ENCODE results near the gene GRIP2.
"Not testable (repeated sequence)": the region's sequence is repeated elsewhere in the genome, so short reads cannot be mapped to it uniquely, and the experiment has no call there.

Gene GRIP2

DNA sequence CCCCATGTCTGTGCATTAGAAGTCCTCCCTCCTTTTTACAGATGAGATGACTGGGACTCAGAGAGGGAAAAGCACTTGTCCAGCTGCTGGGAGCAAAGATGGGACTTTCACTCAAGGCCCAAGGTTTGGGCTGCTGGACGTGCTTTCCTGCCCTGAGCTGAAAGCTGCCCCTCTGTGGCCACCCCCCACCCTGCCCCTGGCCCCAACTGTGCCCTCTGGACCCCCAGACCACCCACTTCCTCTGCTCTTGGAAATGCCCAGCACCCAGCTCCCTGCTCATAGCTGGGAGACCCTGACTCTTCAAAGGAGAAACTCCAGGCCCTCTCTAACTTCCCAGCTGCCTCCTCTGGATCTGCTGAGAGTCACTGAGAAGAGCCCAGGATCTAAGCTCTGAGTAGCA is 20.7 kb downstream of the GRIP2 start:
- DNase-seq, result no peak

DNA sequence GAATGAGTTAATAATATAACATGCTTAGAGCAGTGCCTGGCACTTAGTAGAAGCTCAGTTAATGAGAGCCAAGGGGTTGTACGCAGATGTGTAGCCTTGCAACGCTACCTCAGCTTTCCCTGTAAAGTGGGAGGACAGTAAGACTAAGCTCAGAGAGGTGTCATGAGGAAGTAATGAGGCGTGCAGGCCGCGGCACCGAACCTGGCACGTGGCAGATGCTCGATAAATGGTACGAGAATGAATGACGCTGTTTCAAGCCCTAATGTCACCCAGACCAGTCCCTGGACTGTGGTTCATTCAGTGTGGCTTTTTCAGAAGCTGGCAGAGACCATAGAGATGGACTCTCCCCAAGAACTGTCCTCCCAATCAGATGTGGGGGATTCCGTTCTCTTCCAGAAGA is 21.2 kb downstream of the GRIP2 start:
- DNase-seq, result no peak

DNA sequence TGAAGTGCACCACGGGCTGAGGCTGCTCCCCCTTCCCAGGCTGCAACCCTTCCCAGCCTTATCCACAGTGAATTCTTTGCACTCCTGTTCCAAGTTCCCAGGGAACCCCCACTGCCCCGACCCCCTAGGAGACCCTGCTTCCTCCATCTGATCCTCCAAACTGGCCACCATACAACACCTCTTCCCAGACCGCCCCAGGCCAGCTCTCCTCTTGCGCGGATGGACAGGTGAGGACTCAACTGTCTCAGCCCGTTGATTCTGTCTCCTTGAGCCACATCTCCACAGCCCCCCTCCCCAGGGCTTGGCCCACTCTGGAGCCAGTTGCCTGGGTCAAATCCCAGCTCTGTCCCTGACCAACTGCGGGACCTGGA is 21.7 kb downstream of the GRIP2 start:
- DNase-seq, result no peak

DNA sequence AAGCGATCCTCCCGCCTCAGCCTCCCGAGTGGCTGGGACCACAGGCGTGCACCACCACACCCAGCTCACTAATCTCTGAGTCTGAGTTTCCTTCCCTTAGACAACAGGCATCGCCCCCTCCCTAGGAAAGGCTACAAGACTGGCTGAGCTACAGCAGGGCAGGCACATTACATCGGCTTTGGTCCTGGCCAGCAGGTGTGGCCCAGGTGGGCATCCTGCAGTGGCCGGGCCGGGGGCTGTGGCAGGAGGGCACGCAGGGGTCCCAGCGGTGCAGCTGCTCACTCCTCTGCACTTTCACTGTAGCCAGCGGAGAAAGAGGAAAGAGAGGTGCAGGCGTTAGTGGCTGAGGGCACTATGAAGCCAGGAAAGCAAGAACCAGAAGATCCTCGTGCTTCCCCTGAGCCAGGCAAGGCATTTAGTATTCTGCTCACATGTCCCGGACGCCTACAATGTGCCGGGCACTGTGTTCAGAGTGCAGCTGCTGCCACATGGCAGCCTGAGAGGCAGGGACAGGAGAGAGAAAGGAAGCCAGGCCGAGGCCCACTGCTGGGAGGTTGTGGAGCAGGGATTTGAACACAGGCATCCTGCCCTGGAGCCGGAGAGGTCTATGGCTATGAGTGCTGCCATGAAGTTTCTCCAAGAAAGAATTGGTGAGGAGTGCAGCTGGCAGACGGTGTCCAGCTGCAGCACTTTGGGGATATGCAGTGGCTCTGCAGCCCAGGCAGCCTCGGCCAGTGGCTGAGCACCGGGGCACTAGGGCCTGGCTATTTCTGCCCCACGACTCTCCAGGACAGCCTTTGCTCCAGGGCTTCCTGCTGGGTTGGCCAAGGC is 22.3 kb downstream of the GRIP2 start:
- no peak for DNase-seq

DNA sequence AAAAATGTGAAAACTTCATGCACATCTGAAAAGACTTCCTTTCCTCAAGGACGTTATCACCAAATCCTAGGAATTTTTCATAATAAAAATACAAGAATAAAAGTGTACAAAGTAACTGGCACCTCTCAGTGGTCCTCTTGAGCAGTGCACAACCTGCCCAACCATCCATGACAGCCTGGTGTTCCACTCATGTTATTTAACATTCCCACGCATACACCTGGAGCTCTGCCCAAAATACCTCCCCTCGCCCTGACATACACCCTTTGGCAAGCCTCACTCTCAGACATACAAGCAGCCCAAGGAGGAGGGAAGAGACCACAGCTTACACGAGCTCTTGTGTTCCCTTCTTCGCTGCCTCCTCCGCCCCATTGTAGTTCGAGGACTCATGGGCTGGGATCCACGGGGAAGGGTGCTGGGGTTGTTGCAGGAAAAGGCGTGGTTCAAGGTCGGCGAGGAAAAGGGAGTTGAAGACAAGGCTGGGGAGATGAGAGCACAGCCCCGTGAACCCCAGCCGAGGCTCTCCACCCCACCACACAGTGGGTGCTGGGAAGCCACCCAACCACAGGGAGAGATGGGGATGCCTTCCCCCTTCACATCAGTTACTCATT is 23.3 kb downstream of the GRIP2 start:
- no peak for DNase-seq

DNA sequence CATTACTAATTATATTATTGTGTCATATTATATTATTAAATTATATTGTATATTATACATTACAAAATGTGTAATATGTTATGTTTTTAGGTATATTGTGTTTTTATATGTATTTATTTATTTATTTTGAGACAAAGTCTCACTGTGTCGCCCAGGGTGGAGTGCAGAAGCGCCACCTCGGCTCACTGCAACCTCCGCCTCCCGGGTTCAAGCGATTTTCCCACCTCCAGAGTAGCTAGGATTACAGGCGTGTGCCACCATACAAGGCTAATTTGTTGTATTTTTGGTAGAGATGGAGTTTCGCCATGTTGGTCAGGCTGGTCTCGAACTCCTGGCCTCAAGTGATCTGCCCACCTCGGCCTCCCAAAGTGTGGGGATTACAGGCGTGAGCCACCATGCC is 24.6 kb downstream of the GRIP2 start:
- DNase-seq, result not testable (repeated sequence)

DNA sequence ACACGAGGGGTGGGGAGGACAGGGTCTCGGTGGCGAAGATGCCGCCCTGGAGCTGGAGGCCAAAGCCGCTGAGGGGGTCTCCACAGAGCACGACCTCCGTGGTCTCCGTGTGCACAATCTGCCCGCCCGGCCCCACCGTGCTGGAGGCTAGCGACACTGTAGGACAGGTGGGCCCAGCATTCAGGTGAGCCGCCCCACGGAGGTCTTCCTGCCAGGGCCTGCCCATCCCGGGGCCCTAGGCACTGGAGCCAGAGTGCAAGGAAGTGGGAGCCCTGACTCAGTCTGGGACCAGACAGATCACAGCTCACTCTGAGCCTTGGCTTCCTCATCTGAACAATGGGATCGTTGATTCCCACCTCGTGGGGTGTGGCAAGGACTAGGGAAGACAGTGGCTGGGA is 25.8 kb downstream of the GRIP2 start:
- DNase-seq, result no peak

DNA sequence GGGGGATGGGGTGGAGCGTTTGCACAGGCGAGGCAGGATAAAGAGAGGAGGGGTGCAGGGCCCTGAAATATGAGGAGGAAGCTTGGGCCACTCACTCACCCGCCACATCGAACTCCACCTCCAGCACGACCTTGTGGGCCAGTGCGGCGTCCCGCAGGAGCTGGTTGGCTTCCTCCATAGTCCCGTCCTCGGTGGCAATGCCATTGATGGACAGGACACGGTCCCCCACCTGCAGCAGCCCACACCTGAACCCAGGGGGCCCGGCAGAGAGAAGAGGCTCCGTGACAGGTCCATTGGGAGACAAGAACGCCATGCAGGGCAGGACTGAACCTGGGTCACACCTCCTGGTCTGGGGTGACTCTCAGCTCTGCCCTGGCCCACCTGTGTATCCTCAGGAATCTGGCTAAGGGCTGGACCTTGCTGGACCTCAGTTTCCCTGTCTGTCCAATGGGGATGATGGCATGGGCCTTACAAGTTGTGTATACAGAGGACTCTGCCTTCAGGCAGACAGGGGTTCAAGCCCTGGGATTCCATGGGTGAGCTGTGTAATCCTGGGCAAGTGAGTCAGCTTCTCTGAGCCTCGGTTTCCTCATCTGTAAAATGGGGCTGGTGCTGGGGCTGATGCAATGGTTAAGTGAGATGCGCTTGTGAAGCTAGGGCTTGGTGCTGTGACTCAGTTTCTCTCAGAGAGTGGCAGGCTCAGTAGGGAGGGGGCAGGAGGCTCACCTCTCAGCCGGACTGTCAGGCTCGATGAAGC is 26.4 kb downstream of the GRIP2 start:
- DNase-seq, result no peak

DNA sequence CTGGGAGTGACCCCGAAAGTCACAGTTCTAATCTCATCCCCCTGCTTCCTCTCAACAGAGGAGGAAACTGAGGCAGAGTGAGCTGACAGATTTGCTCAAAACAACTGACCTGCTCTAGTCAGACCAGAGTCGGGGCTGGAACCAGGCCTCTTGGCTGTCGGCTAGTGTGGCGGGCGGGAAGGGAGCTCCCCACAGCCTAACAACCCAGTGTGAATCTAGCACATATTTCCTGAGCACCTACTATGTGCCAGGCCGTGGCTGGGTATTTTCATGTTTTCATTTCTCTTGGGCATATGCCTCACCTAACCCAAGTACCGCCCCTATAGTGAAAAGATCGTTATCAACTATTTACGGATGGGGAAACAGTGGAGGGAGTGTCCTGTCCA is 27.2 kb downstream of the GRIP2 start:
- DNase-seq, result no peak

DNA sequence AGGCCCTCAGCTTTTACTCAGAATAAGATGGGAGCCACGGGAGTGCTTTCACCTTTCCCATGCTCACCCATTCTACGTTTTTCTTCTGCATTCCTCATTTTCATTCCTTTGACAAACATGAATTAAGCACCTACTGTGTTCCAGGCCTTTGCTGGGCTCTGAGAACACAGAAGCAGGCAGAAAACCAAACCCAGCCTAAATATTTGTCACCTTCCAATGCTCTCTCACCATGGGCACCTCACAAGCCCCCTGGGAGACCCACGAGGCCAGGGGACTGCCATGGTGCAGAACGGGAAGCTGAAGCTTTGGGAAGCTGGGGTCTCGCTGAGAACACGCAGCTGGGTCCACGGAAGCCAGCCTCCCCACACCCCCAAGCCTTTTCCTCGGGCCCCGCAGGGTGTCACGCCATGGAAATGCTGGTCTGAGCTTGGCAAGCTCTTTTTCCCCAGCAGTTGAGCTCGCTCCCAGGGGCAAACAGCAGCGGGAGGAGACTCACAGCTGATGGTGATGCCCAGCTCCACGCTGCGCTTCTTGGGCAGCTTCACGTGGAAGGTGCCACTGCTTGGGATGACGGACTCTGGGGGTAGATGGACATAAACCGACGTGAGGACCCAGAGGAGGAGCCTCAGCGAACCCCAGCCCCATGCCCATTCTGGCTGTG is 27.7 kb downstream of the GRIP2 start:
- no peak for DNase-seq

DNA sequence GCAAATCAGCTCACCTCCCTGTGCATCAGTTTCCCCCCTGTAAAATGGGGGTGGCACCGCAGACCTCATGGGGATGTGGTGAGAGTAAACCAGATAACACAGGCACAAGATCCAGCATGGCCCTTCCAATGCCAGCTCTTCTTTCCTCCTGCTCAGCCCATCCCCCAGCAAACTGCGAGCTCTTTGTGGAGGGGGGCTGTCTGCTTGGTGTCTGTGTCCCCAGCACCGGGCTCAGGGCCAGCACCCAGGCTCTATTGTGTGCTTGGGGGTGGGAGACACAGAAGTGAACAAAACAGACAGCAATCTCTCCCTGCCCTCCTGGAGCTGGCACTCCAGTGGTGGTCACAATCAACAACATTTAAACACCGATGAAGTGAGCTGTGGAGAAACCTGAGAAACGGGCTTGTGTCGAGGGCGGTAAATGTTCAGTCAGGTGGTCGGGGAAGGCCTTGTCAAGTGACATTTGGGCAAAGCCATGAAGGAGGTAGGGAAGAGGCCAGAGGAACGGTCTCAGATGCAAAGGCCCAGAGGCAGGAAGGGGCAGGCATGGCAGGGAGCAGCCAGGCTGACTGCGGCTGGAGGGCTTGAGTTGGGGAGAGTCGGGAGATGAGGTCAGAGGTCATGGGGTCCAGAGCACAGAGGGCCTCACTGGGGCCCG is 28.4 kb downstream of the GRIP2 start:
- no peak for DNase-seq

DNA sequence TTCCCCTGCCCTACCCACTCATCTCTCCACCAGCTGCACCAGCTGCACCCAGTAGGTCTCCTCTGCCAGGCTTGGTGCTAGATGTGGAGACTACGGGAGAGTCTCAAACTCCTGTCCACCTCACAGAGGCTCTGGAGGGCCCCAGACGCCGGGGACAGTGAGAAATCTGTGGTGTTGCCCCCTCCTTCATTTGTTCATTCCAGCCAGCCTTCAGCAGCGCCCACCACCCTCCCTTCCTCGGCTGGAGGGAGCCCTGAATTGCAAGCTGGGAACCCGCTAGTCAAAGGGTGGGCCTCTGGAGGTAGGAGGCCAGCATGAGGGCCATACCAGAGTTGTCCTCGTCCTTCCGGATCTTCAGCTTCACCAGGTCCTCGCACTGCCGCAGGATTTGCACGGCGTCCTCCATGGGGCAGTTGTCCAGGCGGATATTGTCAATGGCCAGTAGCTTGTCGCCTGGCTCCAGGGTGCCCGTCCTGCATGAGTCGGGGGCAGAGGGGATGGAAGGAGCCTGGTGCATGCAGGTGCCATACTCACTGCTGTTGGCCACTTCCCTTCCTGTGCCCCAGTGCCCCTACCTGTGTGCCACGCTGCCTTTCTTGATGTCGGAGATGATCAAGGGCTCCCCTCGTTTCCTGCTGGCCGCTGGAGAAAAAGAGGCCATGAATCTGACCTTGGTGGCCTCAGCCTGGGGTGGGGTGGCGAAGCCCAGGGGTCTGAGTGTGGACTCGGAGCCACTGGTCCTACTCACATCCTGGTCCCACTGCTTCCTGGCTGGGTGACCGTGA is 29.1 kb downstream of the GRIP2 start:
- DNase-seq, result no peak

DNA sequence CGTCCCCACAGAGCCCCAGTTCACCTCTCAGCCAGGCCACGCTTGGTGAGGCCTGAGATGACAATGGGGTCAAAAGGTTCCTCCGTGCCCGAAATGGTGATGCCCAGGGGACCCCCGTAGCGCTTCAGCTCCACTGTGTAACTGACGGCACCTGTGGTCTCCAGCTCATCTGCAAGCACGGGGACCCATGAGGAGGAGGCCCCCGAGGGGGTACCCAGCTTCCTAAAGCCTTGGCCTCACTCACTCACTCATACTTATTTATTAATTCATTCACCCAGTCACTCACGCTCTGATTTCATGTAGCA is 30.4 kb downstream of the GRIP2 start:
- no peak for DNase-seq

DNA sequence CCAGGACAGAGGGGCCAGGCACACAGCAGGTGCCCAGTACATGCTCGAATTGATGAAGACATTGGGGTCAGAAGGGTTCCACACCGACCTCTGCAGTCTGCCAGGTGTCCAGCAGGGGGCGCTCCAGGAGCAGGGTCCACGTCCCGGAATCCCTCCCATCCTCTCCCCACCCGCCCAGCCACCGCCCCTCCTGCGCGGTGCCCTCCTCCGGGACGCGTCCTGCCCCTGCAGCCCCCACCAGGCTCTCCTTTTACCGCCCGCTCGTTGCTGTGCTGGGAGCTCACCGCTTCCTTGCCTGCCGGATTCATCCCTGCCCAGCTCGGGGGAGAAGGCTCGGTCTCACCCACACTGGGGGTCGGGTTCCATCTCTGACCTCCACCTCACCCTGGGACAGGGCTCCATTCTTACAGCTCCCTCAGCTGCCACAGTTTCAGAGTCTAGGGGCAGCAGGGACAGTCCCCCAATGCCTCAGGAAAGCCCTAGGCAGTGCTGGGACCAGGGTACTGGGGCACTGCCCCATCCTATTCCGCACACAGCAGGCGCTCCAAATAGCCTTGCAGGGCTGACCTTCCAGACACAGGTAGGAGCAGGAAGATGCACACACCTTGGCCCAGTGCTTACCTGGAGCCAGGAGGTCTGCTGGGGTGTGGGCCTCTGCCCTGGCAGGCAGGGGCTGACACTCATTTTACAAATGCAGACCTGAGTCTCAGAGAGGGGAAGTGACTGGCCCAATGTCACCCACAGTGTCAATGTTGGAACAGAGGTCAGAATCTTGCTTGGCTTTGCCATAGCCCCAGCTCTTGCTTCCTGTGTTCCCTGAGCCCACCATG is 31.0 kb downstream of the GRIP2 start:
- DNase-seq, result no peak

DNA sequence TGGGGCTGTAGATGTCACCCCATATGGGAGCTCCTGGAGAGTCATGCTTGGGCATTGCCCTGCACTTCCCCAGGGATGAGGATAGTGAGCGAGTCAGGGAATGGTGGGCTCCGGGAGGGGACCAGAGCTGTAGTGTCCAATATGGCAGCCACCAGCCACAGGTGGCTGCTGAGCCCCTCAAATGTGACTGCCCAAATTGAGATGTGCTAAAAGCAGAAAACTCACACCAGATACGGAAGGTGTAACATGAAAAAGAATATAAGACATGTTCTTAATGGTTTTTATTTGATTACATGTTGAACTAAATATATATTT is 31.7 kb downstream of the GRIP2 start:
- DNase-seq, result no peak

DNA sequence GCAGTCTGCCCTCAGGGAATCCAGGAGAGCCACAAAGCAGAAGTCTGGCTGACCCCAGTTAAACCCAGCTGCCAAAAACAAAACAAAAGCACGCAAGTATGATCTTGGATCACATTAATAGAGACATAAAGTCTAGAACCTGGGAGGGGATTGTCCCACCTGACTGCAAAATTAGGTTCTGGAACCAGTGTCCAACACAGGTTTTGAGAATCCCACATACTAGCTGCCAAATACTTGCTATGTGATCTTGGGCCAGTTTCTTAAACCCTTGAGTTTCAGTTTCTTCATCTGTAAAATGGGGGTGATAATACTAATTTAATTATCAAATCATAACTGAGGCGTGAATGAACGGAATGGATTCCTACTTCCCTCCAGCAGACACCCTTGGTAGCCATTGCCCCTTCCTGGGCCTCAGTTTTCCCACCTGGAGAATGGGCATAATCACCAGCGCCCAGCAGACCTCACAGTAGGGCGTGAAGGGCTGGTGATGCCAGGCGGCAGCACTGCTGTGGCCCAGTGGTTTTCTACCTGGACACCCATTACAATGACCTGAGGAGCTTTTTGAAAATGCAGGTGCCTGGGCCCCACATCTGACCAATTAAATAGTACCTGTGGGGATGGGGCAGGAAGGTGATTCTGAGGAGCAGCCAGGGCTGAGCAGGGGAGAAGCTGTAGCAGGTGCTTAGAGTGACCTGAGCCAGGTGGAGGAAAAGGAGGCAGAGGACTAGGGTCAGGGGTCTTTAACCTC is 32.2 kb downstream of the GRIP2 start:
- DNase-seq, result no peak

DNA sequence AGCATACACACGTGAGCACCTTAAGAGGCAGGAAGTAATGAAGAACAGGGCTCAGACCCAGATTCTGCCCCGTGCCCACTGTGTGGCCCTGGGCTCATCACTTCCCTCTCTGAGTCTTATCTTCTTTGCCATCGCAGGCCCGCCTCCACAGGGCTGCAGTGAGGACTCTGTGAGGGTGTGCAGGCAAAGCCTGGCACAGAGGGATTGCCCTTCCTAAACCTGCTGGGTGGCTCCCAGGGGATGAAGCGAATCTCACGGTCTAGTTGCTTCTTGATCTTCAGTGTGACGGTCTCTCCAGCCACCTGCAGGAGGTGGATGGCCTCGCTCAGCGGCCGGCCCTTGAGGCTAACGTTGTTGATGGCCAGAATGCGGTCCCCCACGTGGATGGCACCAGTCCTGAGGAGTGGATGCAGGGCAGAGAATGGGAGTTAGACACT is 32.8 kb downstream of the GRIP2 start:
- no peak for DNase-seq

DNA sequence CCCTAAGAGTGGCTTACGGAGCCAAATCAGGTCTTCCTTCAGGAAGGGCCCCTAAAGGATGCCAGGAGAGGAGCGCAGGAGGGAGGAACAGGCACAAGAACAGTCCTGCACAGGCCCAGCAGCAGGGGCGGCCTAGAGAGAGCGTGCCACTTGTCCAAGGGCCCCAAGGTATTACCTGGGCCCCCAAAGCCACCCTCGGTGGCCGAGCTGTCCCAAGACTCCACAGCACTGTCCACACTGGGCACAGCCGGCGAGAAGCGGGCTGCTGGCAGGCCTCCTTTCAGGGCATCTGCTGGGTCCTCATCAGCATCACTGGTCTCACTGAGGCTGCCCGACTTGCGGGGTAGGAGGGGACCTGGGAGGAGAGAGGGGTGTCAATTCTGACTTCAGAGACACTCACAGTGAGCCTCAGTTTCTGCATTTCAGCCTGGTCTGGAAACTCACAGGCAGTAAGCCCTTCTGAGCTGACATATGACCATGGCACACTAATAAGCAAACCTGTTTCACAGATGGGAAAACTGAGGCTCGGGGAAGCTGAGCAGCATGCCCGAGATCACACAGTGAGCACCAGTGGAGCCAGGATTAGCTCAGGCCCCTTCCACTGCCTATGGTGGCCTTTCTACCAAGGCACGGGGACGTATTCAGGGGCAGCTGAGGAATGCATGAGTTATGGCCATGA is 33.4 kb downstream of the GRIP2 start:
- DNase-seq, result no peak

DNA sequence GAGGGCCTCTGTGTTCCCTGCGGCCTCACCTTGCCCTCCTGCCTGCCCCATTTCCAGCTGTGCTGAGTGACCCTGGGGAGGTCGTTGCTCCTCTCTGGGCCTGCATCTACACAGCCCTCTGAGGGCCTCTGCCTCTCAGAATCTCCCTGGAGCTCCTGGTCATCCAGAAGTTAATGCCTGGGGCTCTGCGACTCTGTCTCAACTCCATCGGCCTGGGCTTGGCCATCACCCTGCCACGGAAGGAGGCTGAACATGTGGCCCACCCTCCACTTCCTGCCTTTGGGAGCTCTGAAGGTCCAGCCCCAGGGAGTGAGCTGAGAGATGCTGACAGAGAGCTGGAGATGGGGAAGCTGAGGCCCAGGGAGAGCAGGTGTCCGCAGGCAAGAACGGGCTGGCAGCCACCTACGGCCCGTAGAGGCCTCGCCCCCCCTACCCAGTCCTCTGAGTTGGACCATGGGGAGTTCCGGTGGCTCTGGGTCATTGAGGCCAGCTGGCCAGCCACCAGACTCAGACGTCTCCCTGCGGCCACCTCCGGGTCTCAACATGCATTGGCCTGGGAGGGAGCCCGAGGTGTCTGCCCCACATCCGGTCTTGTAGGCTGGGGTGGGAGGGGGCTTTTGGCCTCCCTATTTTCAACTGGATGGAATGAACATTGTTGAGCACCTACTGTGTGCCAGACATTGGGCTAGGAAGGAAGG is 34.2 kb downstream of the GRIP2 start:
- DNase-seq, result no peak
